COLO829 (cell line): ENCODE measurements around the gene TYMS.
A peak's percentile ranks its signal among the peaks of the same experiment; 100 is the strongest.

ENCODE experiments used
- DNase-seq: peaks from one replicate; pipeline ENCODE4 v3.0.0; 2012; ENCODE audit warnings: low spot score

Gene TYMS

DNA sequence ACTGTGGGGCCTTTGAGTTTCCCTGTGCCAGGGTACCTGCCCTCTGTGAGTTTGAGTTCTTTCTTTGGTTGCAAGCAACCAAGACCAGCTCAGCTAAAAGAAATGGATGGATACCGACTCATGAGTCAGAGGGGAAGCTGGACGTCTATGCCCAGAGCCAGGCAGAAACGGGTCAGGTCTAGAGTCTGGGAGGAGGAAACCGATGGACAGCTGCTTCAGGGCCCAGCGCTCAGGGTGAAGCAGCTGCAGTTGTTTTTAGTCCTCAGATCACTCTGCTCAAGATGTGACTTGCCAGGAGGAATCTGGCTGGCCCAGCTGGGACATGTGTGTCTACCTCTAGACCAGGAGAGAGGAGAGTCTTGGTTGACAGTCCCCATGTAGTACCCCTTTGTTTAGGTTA is 10.1 kb upstream of the TYMS start:
- DNase-seq: no peak

DNA sequence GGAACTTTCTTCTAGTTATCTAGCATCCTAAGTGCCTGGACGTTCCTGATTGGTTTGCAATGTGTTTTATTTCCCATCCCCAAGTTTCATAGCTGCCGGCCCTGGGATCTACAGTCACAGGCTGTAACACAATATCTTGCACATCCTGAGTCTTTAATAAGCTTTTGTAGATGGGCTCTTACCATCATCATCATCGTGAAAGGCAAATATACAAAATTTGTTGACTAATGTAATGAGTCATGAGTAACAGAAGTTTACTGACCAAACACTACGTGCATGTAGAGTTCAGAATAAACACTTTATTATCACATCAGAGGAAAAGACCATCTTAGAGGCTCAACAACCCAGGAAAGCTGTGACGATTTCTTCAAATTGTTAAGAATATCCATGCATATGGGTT is 8.1 kb upstream of the TYMS start:
- DNase-seq: no peak

DNA sequence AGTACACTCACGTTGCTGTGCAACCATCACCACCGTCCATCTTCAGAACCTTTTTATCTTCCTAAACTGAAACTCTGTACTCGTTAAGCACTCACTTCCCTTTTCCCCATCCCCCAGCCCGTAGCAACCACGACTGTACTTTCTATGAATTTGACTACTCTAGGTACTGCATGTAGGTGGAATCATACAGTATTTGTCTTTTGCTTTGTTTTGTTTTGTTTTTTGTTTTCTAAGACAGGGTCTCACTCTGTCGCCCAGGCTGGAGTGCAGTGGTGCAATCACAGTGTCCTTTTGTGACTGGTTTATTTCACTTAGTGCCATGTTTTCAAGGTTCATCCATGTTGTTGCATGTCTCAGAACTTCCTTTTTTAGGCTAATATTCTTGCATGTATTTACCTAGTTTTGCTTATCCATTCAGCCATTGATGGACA is 7.0 kb upstream of the TYMS start:
- DNase-seq: no peak

DNA sequence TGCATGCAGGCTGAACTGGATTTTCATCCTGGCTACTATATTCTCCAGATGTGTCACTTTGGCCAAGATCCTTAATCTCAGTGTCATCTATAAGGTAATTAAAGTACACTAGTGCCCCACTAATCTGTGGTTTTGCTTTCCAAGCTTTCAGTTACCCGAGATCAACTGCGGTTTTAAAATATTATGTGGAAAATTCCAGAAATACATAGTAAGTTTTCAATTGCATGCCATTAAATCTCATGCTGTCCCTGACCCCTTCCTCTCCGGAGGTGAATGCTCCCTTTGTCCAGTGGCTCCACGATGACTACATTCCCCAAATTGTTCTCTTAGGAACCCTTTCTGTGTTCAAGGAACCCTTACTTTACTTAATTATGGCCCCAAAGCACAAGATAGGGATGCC is 5.3 kb upstream of the TYMS start:
- peak; percentile 37 for DNase-seq

DNA sequence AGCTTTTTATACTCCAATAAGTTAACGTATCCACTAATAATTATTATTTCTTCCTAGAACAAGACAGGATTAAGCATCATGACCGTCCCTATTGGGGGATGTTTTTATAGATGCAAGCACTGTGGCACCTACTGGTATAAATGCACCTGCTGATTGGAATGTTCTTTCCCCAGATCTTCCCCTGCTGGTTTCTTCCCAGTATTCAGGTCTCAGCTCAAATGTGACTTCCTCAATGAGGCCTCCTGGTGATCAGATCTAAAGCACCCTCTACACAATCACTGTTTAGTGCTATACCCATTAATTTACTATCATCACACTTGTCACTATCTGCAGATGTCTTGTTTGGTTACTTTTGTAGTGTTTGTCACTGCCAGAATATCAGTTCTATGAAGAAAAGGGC is 3.9 kb upstream of the TYMS start:
- DNase-seq: no peak

DNA sequence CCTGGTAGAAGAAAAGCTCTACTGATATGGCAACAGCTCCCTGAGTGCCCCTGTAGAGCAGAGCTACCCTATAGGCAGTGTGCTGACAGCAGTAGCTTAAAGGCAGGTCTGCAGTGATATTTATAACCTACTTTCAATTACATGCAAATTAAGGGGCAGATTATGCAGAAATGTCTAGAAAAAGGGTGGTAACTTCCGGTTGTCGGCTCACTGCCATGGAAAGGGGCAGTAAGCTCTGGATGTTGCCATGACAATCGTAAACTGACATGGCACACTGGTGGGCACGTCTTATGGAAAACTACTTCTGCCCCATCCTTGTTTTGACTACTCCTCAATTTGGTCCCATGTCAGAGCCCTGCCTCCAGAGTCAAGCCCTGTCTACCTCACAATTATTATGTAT is 2.9 kb upstream of the TYMS start:
- DNase-seq: no peak

DNA sequence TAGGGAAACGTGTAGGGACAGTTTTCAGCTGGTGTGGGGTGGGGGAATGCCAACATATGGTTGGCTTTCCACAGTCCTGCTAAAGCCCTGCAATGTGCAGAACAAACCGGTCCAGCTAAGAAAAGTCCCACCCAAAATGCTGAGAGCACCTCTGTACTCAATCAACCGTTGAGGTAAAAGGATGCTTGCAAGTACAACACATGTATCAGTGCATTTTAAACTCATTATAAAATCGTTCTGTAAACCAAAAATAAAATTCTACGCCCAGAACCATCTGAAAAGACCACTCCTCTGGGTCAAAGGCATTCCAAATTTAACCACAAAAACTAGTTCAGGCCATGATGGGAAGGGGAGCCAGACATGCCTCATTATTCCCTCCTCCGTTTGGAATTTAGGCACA is 2.0 kb upstream of the TYMS start:
- no peak for DNase-seq

DNA sequence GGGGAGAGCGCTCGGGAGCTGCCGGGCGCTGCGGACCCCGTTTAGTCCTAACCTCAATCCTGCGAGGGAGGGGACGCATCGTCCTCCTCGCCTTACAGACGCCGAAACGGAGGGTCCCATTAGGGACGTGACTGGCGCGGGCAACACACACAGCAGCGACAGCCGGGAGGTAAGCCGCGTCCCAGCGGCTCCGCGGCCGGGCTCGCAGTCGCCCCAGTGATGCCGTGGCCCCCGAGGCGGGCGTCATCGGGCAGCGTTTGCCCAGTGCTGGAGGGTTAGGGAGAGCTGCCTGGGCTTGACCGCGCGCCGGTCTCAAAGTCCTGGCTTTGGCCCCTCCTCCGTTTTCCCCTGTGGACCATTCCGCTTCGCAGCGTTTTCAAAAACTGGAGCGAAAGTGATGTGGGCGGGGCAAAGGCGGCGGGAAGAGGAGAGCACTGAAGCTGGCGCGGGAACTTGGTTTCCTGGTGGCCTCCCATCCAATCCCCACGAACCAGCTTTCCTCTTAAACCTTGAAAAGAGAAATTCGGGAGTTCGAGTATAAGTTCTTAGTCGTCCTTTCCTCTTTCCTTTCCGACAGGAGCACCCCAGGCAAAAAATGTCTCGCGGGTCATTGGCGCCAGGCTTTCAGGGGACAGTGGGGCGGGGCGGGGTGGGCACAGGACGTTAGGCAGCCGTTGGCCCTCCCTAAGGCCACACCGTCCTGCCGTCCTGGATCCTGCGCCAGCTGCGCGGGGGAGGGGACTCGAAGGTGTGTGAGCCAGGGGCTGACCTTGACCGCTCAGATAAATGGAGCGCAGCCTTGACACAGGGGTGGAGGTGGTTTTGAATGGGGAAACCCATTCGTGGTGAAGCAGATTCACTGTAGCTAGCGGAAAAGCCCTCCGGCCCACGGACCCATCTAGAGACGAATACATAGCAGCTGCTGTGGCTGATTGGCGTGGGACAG is 821 bp downstream of the TYMS start:
- DNase-seq: peak; percentile 73

DNA sequence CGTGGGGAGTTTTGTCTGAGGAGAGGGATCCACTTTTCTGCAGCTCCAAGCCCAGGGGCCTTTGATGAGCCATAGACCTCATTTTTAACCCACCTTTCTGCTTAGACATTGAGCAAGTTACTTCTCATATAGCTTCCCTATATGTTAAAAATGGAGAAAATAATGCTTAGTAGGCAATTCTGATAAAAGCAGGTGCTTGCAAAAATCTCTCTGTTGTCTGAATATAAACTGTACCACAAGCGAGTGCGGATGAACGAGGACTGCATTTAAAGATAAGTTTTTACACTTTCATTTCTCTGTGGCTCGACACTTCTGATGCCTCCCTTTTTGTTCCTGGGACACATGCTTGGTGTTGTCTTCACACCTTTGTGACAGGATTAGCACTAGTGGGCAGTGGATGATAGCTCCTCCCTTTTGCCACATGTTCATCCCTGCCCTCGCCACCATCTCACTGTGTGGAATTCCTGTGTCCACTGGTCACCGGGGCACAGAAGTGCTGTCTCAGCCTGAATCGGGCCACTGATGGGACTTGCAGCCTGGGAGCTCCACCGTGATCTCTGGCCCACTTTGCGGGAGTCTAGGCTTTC is 1.6 kb downstream of the TYMS start:
- no peak for DNase-seq

DNA sequence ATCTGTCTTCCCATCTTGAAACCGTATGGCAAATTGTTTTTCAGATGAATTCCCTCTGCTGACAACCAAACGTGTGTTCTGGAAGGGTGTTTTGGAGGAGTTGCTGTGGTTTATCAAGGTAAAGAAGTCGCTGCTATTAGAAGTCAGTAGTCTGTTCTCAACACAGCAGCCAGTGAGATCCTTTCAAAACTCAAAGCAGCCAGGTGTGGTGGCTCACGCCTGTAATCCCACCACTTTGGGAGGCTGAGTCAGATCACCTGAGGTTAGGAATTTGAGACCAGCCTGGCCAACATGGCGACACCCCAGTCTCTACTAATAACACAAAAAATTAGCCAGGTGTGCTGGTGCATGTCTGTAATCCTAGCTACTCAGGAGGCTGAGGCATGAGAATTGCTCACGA is 2.1 kb downstream of the TYMS start:
- DNase-seq: no peak

DNA sequence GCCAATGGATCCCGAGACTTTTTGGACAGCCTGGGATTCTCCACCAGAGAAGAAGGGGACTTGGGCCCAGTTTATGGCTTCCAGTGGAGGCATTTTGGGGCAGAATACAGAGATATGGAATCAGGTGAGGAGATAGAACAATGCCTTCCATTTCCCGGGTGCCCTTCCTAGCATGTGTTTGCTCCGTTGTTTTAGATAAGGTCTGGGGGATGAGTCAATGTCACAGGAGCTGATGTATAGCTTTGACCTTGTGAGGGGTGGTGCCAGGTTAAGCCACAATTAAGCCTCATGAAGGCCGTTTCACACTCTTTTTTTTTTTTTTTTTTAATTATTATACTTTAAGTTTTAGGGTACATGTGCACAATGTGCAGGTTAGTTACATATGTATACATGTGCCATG is 4.7 kb downstream of the TYMS start:
- DNase-seq: no peak

DNA sequence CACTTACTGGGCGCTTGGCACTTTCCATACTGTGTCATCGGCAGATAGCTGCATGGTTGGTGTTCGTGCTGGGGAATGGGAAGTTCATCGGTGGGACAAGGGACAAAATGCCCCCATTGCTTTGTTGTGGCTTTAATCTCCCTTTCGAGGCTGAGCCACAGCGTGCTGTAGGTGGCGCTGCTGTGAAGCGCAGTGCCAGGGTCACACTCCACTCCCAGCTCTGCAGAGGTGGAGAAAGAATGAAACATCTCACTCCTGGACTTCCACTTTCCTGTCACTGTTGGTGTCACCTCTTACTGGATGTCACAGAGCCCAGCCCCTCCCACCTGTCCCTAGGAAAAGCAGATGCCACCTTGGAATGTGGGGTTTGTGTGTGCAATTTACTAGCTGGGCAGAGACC is 8.7 kb downstream of the TYMS start:
- no peak for DNase-seq

DNA sequence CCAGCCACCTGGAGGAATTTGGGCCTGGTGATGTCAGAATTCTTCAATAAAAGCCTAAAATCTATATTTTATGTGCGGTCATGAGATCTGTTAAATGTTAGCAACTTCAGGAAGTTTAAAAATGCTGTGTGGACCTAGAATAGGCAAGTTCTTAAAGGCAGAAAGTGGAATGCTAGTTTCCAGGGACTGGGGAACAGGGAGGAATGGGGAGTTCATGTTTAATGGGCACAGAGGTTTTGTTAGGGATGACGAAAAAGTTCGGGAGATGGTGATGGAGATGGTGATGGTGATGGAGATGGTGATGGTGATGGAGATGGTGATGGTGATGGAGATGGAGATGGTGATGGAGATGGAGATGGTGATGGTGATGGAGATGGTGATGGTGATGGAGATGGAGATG is 9.2 kb downstream of the TYMS start:
- DNase-seq: no peak

DNA sequence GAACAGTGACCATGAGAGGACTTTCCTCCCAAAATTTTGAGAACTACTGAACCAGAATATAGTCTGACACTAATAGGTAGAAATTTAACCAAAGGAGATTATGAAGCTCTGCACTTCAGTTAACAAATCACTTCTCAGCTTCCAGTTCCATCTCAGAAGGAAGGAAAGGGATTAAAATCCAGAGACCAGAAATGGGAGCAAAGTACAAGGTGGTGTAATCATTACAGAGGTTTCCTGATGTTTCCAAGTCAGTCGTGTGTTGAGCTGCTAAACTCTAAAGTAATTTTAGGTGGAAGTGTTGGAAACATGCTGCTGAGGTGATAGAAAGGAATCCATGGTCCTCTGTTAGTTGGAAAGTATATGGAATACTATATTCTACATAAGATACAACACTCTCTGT is 10.8 kb downstream of the TYMS start:
- DNase-seq: no peak

DNA sequence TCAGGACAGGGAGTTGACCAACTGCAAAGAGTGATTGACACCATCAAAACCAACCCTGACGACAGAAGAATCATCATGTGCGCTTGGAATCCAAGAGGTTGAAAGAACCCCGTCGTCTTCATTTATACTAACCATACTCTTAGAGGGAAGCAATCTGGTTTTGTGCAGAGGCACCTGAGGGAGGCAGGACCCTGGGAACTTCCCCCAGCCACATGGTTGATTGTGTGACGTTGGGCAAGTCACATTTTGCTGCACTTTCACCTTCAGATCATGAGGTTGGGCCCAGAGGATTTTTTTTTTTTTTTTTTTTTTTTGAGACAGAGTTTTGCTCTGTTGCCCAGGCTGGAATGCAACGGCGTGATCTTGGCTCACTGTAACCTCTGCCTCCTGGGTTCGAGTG is 11.6 kb downstream of the TYMS start:
- no peak for DNase-seq

DNA sequence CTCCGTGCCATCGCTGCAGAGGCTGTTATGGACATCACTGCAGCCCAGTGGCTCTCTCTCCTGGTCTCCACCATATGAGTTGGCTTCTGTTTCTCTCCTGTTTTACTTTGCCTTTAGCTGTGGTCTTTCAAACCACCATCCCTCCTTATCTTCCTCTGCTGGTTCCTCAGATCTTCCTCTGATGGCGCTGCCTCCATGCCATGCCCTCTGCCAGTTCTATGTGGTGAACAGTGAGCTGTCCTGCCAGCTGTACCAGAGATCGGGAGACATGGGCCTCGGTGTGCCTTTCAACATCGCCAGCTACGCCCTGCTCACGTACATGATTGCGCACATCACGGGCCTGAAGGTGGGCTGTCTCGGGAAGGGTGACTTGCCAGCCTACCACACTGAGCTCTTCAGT is 13.1 kb downstream of the TYMS start:
- no peak for DNase-seq

DNA sequence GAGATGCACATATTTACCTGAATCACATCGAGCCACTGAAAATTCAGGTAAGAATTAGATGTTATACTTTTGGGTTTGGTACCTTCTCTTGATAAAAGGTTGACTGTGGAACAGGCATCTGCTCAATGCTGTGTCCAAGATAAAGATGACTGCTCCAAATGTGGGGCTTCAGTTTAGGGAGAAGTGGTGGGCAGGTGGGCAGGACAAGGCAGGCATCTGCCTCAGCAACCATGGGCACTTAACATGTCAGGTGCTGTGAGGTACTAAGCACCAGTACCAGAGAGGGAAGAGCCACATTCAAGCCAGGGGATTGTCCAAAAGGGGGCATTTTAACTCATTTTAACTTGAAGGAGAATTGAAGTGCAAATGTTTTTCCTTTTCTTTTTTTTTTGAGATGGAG is 14.0 kb downstream of the TYMS start:
- DNase-seq: no peak

DNA sequence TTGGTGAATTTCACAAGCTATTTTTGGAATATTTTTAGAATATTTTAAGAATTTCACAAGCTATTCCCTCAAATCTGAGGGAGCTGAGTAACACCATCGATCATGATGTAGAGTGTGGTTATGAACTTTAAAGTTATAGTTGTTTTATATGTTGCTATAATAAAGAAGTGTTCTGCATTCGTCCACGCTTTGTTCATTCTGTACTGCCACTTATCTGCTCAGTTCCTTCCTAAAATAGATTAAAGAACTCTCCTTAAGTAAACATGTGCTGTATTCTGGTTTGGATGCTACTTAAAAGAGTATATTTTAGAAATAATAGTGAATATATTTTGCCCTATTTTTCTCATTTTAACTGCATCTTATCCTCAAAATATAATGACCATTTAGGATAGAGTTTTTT is 15.9 kb downstream of the TYMS start:
- no peak for DNase-seq

DNA sequence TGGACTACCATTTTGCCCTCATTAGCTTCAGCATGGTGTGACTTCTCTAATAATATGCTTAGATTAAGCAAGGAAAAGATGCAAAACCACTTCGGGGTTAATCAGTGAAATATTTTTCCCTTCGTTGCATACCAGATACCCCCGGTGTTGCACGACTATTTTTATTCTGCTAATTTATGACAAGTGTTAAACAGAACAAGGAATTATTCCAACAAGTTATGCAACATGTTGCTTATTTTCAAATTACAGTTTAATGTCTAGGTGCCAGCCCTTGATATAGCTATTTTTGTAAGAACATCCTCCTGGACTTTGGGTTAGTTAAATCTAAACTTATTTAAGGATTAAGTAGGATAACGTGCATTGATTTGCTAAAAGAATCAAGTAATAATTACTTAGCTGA is 16.3 kb downstream of the TYMS start:
- no peak for DNase-seq

DNA sequence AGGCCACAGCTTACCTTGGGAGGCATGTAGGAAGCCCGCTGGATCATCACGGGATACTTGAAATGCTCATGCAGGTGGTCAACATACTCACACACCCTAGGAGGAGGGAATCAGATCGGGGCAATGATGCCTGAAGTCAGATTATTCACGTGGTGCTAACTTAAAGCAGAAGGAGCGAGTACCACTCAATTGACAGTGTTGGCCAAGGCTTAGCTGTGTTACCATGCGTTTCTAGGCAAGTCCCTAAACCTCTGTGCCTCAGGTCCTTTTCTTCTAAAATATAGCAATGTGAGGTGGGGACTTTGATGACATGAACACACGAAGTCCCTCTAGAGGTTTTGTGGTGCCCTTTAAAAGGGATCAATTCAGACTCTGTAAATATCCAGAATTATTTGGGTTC is 17.9 kb downstream of the TYMS start:
- DNase-seq: no peak

DNA sequence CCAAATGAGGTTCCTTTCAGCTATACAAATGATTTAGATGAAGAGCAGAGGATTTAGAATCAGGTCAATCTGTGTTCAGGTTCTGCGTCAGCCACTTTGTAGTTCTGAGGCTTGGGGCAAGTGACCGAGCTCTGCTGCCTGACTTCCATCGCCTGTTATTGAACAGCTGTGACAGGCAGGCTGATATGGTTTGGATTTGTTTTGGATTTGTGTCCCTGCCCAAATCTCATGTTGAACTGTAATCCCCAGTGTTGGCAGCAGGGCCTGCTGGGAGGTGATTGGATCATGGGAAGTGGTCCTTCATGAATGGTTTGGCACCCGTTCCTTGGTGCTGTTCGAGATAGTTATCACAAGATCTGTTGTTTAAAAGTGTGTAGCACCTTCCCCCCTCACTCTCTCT is 18.6 kb downstream of the TYMS start:
- DNase-seq: no peak

DNA sequence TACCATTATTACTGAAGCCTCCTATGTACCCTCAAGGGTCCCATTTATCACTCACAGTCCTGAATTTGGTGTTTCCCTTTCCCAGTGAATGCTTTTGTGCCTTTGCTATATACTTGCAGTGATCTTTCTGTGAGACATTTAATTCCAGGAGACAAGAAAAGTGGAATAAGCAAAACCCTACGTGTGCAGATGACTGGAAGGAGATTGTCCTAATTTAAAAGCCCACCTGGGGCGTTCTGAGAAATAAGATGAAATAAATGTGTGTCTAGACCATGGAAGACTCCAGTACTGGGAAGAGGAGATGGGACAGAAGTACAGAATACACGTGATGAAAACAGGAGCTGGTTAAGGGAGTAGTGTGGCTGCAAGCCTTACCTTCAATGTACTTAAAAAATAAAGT is 19.3 kb downstream of the TYMS start:
- DNase-seq: no peak

DNA sequence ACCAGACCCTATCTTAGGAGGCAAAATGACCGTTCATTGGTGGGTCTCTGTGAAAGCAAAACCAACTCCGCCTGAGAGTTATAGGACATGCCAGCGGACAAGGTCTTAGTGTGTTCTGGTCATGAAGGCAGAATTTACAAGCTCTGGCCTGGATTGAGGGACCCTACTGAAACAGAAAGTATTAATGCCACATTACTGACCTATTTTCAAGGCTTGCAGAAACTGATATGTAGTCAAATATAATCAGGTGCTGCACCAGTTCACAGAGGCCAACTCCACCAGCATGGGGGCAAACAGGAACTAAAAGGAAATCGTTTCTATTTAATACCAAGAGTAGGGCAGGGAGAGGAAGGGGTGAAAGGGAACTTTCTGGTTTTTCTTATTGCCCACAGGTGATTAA is 19.7 kb downstream of the TYMS start:
- no peak for DNase-seq

DNA sequence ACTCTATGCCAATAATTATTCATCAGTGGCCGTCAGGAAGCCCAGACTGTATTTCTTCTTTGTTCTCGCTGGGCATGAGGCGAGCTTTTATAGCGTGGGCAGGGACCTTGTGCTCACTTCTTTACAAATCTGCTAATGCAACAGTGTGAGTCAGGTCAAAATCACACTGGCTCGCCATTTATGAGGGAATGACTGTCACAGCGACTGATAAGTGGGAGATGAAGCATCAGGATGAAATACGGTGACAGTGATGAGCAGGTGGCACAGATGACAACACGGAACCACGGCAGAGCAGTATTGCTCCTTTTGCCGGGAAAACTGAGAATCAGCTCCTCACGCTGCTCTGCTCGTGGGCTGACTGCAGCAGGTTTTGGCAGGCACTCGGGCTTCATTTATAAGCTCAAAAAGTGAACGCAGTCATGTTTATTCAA is 20.5 kb downstream of the TYMS start:
- peak; percentile 64 for DNase-seq
